ENCODE results near the gene KCNH6. TPM values are rescaled to one million over a fixed set of nuclear protein-coding genes. Genes with fewer than 3 reads are reported as not detected.

The KCNH6 gene
- total RNA-seq, 6 donors from 2014 or later: 0.22 to 4.2 (median 0.31) TPM; not detected in 2

DNA sequence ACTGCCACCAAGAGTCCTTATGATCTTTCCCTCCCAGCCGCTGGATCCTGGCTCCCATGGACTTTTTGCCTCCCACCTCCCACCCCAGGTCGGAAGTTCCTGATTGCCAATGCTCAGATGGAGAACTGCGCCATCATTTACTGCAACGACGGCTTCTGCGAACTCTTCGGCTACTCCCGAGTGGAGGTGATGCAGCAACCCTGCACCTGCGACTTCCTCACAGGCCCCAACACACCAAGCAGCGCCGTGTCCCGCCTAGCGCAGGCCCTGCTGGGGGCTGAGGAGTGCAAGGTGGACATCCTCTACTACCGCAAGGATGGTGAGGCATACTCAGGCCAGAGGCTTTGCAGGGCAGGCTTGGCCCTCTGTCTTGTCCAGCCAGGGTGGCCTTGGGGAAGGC is 893 bp downstream of the KCNH6 start:
- WGBS, 2 donors: 91 to 93% methylated on average over 13 to 14 of the region's 14 CpGs
- ATAC-seq (ENCODE audit: low FRiP score in 2 of 2) (no peak), DNase-seq (no peak)

GRCh38 chr17:63525190-63525946 is 2.2 kb downstream of the KCNH6 start:
- no peaks in the 10 kb centered on the region for H3K36me3 ChIP-seq
- WGBS, 2 donors: 53 to 59% methylated on average over 5 to 6 of the region's 6 CpGs
- H3K9me3 ChIP-seq: no peaks in the 10 kb centered on the region
- TF ChIP-seq, protein P1, sequence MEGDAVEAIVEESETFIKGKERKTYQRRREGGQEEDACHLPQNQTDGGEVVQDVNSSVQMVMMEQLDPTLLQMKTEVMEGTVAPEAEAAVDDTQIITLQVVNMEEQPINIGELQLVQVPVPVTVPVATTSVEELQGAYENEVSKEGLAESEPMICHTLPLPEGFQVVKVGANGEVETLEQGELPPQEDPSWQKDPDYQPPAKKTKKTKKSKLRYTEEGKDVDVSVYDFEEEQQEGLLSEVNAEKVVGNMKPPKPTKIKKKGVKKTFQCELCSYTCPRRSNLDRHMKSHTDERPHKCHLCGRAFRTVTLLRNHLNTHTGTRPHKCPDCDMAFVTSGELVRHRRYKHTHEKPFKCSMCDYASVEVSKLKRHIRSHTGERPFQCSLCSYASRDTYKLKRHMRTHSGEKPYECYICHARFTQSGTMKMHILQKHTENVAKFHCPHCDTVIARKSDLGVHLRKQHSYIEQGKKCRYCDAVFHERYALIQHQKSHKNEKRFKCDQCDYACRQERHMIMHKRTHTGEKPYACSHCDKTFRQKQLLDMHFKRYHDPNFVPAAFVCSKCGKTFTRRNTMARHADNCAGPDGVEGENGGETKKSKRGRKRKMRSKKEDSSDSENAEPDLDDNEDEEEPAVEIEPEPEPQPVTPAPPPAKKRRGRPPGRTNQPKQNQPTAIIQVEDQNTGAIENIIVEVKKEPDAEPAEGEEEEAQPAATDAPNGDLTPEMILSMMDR (IDR thresholded peaks at IDR 0.05): no peak
- TF ChIP-seq POLR2AphosphoS5 (IDR thresholded peaks at IDR 0.05) (no peak), POLR2A (IDR thresholded peaks at IDR 0.05) (no peak), EP300 (IDR thresholded peaks at IDR 0.05) (no peak)
- H3K4me3 ChIP-seq: no peak overlapping the region
- H3K27ac ChIP-seq: no peak overlapping the region
- ATAC-seq (ENCODE audit: low FRiP score in 2 of 2): no peak
- no peaks in the 10 kb centered on the region for H3K27me3 ChIP-seq
- H3K4me1 ChIP-seq: peaks cover 5 to 11% (median 7%) of the 10 kb centered on the region in 4 donors
- DNase-seq: no peak

More for the DNA sequence above, 893 bp downstream of the KCNH6 start:
- H3K9me3 ChIP-seq: no peaks in the 10 kb centered on the region
- TF ChIP-seq EP300 (IDR thresholded peaks at IDR 0.05) (no peak), POLR2A (IDR thresholded peaks at IDR 0.05) (no peak), POLR2AphosphoS5 (IDR thresholded peaks at IDR 0.05) (no peak)
- TF ChIP-seq, protein P1 (IDR thresholded peaks at IDR 0.05): no peak
- peaks cover 5 to 11% (median 7%) of the 10 kb centered on the region in 4 donors for H3K4me1 ChIP-seq
- H3K4me3 ChIP-seq: no peak overlapping the region
- H3K27me3 ChIP-seq: no peaks in the 10 kb centered on the region
- no peak overlapping the region for H3K27ac ChIP-seq
- no peaks in the 10 kb centered on the region for H3K36me3 ChIP-seq

DNA sequence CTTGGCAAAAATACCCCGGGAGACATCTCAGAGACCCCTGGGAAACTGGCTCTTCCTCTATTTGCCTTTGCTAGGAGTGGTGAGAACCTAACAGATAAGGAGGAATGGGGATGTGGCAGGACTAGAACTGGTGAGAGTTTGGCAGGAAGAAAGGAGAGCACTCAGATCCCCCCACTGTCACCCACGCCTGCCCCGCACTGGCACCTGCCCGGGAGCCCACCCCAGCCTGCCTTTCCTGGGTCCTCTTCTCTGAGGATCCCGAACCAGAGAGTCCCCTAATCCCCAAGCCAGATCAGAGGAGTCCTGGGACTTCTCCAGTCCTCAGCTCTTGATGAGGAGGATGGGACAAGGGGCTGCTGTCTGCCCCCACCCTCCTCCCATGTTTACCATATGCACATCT is 3.7 kb downstream of the KCNH6 start:
- Histone ChIP-seq H3K27me3 (no peaks in the 10 kb centered on the region), H3K36me3 (no peaks in the 10 kb centered on the region), H3K4me1 (peaks cover 5 to 11% (median 7%) of the 10 kb centered on the region in 4 donors), H3K9me3 (no peaks in the 10 kb centered on the region), H3K4me3 (no peak overlapping the region), H3K27ac (no peak overlapping the region)
- DNase-seq (peak in 1 of 2 donors; percentile 44), ATAC-seq (ENCODE audit: low FRiP score in 2 of 2) (no peak)
- WGBS, 2 donors: 67 to 89% methylated on average over 2 to 5 of the region's 5 CpGs
- TF ChIP-seq, protein P1 (IDR thresholded peaks at IDR 0.05): no peak
- TF ChIP-seq EP300 (IDR thresholded peaks at IDR 0.05): no peak
- no peak for TF ChIP-seq POLR2AphosphoS5 (IDR thresholded peaks at IDR 0.05)
- TF ChIP-seq POLR2A (IDR thresholded peaks at IDR 0.05): no peak

DNA sequence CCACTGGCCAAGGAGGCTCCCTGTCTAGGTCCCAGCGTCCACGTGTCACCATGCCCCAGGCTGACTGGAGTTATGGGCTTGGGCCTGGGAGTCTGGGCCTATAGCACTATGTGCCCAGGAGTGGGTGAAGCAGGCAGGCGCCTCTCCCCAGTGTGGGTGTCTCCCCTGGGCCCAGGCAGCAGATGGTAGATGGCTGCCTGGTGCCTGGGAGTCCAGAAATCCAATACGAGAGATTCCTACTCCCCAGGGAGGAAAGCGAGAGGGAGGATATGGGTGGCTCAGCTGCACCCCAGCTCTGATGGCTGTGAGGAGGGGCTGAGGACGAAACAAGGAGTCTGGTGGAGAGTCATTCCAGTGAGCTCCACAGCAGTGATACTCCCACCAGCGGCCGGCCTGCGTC is 5.0 kb downstream of the KCNH6 start:
- ATAC-seq (ENCODE audit: low FRiP score in 2 of 2): no peak
- H3K4me3 ChIP-seq: no peak overlapping the region
- peaks cover 1 to 6% (median 4%) of the 10 kb centered on the region in 4 donors for H3K4me1 ChIP-seq
- no peaks in the 10 kb centered on the region for H3K36me3 ChIP-seq
- 91 to 96% methylated on average over 7 to 9 of the region's 9 CpGs for WGBS, 2 donors
- H3K27me3 ChIP-seq: no peaks in the 10 kb centered on the region
- no peaks in the 10 kb centered on the region for H3K9me3 ChIP-seq
- no peak overlapping the region for H3K27ac ChIP-seq
- no peak for TF ChIP-seq POLR2AphosphoS5 (IDR thresholded peaks at IDR 0.05)
- no peak for TF ChIP-seq EP300 (IDR thresholded peaks at IDR 0.05)
- TF ChIP-seq, protein P1 (IDR thresholded peaks at IDR 0.05): no peak
- DNase-seq: peak in 1 of 2 donors; percentile 45
